GM10266 (cell line): Measurements from ENCODE around the gene HHLA2.

Experiments used
- DNase-seq: peaks from one replicate; pipeline ENCODE4 v3.0.0; 2012; ENCODE audit errors: extremely low spot score
- TF ChIP-seq, protein P1 (sequence below): IDR thresholded peaks from 2 replicates; pipeline ENCODE4 v1.5.1; 2012; ENCODE audit warnings: mild to moderate bottlenecking, low read depth; ENCODE audit not compliant: control insufficient read depth, insufficient read depth; ENCODE audit errors: missing control alignments

The HHLA2 gene

DNA sequence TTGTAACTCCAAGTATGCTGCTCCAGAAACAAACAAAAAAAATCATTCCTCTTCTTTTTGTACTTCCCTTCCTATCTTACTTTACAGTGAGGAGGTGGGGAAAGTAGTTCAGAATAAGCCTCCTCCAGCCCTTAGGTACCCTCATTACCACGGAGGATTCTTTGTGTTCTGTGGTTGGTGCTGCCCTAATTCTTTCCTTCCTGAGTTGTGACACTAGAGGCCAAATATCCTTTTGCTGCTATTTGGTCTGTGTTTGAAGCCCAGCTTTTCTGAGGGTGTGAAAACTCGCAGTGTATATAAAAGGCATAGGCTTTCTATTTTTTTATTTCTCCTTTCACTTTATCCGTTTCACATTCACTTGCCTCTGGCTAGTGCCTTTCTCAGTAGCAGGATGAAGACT, 98.2 kb downstream of the HHLA2 start:
- TF ChIP-seq, protein P1, sequence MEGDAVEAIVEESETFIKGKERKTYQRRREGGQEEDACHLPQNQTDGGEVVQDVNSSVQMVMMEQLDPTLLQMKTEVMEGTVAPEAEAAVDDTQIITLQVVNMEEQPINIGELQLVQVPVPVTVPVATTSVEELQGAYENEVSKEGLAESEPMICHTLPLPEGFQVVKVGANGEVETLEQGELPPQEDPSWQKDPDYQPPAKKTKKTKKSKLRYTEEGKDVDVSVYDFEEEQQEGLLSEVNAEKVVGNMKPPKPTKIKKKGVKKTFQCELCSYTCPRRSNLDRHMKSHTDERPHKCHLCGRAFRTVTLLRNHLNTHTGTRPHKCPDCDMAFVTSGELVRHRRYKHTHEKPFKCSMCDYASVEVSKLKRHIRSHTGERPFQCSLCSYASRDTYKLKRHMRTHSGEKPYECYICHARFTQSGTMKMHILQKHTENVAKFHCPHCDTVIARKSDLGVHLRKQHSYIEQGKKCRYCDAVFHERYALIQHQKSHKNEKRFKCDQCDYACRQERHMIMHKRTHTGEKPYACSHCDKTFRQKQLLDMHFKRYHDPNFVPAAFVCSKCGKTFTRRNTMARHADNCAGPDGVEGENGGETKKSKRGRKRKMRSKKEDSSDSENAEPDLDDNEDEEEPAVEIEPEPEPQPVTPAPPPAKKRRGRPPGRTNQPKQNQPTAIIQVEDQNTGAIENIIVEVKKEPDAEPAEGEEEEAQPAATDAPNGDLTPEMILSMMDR: no peak

DNA sequence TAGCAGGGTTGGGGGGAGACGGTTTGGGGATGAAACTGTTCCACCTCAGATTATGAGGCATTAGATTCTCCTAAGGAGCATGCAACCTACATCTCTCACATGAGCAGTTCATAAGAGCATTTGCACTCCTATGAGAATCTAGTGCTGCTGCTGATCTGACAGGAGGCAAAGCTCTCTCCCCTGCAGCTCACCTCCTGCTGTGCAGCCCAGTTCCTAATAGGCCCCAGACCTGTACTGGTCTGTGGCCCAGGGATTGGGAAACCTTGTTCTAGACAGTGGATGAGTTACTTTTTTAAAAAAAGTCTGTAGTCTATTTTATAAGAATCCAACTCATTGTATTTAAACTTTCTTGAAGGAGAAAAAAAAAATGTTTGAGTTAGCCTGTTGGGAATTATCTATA, 100.0 kb downstream of the HHLA2 start:
- no peak for DNase-seq
- TF ChIP-seq, protein P1: no peak

More for the DNA sequence above, 98.2 kb downstream of the HHLA2 start:
- DNase-seq: no peak

DNA sequence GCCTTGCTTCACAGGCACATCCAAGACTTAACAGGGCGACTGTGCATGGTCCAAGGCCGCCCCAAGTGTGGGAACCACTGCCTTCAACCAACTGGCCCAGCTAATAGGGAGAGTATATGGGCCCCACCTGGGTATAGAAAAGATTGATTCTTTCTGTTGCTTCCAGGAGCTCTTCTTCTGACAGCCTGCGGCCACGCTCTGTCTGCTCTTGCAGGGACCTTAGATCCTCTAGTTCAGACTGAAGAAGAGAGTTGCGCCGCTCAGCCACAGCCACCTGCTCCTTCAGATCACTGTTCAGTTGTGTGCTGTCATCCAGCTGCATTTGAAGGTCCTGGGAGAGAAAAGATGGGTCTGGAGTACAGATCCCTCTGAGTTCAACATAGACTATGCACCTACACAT, 102.2 kb downstream of the HHLA2 start:
- DNase-seq: no peak
- TF ChIP-seq, protein P1: no peak

DNA sequence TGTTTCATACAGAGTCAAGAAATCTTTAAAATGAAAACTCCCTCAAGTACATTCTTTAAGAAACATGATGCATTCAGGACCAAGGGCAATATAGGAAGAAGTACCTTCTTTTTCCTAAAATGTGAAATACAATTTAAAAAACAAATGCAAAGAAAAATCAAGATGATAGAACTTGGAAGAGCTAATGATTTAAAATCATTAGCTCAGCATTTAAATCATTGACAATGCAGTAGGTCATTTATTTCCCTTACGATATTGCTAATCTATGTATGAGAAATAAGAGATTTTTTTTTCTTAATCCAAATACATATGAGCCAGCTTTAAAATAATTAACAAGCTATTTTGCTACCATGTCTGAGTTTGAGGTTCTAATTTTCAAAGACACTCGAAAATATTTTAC, 105.5 kb downstream of the HHLA2 start:
- no peak for DNase-seq
- TF ChIP-seq, protein P1: no peak

DNA sequence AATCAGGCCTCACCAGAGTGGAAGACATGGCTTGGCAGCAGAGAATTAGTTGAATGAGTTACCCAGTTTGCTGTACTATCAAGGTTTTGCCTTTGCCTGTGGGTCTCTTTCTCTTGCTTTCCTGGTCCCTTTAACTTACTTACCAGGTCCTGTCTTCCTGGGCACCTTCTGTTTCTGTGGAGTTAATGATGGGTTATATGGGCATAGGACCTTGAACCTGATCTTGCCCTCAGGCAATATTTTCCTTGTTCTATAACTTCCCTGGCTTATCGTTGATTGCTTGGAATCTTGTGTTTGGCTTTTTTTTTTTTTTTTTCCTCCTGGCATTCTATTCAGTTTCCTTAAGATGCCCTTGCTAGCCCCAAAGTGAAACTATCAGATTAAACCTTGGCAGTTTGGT, 106.8 kb downstream of the HHLA2 start:
- TF ChIP-seq, protein P1: no peak
- DNase-seq: no peak

DNA sequence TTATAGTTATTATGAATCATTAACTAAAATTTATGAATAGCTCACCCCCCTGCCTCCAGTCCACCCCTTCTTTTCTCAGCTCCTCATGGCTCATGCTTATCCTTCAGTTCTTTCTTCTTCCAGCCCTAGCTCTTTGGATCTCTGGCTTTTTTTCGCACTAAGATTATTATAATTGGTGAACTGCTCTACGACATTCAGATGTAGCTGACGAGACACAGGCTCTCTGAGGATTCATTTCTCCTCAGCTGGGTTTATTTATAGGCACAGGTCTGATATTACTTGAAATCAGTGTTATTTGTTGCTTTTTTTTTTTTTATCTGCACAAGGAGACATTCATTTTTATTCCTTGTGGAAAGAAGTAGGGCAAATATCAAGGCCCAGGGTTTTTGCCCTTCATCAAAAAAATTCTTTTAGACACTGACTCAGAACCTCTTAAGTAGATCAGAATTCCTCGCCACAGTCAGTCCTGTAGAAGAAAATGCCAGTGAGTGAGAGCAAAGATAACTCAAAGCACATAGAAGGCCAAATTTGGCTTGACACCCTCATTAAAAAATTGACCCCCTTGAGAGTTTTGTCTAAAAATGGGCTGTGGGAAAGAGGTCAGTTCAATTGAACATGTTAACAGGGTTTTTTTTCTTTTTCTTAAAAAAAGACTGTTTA, 107.5 kb downstream of the HHLA2 start:
- TF ChIP-seq, protein P1: no peak
- DNase-seq: no peak

DNA sequence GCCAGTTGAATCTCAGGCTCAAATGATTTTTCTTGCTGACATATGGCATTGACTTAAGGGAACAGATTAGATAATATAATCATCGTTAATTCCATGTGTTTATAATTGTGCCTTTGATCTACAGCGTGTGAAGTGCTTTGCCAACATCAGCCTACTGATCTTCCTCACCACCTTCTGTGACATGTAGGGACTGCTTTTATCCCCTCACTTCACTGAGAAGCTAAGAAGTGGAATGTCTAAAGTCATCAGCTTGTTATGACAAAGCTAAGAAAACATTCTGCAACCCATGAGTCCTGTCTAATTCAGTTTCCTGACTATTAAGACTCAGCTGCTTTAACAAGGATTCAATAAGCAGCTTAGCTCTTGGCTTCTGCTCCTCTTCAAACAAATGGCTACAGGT, 108.0 kb downstream of the HHLA2 start:
- no peak for DNase-seq
- TF ChIP-seq, protein P1: no peak
